Stimulated activated CD4-positive, alpha-beta T cell treated with anti-CD3 and anti-CD28 coated beads, Interleukin-12 subunit alpha, Interleukin-12 subunit beta, amount 100 ng/mL, for 24 hours (primary cell): ENCODE measurements around the gene RPH3AL.
A peak's percentile ranks its signal among the peaks of the same experiment; 100 is the strongest.

Experiments used
- DNase-seq, 2 experiments: peaks; one replicate each; pipeline ENCODE4 v3.0.0-alpha.2; 2020; ENCODE audit warnings: low read depth in 2 of 2

The RPH3AL gene, protein sequence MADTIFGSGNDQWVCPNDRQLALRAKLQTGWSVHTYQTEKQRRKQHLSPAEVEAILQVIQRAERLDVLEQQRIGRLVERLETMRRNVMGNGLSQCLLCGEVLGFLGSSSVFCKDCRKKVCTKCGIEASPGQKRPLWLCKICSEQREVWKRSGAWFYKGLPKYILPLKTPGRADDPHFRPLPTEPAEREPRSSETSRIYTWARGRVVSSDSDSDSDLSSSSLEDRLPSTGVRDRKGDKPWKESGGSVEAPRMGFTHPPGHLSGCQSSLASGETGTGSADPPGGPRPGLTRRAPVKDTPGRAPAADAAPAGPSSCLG

DNA sequence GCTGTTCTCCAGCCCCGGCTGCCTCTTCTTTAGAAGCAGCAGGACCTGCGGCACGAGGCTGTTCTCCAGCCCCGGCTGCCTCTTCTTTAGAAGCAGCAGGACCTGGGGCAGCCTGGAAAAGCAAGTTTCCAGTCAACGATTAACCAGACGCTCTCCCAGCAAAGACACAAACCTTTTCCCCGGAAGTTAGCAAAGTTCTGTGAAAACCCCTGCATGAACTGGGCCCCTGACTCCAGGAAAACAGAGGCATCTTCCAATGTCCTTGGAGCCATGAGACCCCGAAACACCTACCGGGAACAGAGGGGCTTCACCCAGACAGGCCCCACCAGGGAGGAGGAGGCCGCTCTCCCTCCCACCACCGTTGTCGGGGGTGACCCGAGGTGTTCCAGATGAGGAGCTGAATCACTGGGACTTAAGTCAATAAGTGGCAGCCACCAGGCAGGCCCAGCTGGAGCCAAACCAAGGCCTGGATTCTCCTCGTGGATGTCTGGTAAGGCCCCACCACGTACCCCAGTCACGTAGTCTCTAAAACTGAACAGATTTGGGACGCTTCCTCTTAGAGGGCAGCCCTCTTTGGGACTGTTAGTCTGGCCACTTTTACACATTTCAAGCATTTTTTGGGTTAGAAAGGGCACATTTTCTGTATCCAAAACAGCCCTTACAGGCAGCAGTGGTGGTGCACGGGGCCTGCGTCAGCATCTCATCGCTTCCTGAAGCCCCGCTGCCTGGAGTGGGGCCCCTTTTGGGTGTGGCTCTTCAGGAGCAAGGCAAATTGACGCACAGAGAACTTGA is at the start of gene RPH3AL:
RPH3AL (minus strand) TSS at position 387 of the 792 bp plus-strand sequence. CDS start 25,264 bp downstream, outside the sequence.
- DNase-seq: no peak

- DNase-seq: no peak
Measured at GRCh38 chr17:400257-400656, 47.6 kb upstream of the RPH3AL start.

DNA sequence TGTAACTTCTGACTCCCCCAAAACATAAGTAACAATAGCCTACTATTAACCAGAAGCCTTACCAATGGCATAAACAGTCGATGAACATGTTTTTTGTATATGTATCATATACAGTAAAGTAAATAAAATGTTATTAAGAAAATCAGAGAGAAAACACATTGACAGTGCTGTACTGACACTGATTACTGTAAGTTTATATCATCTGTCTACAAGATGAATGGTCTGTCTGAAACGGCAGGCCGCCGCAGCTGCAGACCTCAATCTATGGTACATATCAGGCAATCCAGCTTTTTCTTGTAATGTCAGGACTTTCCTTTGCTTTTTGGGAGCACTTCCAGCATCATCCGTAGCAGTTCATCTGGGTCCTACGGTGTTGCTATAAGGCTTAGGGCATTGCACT is 44.2 kb upstream of the RPH3AL start:
- DNase-seq: no peak

- DNase-seq: no peak
Measured at GRCh38 chr17:395974-396373, 43.4 kb upstream of the RPH3AL start.

- no peak for DNase-seq
Measured at GRCh38 chr17:395179-395578, 42.6 kb upstream of the RPH3AL start.

- no peak for DNase-seq
Measured at GRCh38 chr17:394718-395095, 42.1 kb upstream of the RPH3AL start.

- DNase-seq: no peak
Measured at GRCh38 chr17:393806-394717, 41.5 kb upstream of the RPH3AL start.

DNA sequence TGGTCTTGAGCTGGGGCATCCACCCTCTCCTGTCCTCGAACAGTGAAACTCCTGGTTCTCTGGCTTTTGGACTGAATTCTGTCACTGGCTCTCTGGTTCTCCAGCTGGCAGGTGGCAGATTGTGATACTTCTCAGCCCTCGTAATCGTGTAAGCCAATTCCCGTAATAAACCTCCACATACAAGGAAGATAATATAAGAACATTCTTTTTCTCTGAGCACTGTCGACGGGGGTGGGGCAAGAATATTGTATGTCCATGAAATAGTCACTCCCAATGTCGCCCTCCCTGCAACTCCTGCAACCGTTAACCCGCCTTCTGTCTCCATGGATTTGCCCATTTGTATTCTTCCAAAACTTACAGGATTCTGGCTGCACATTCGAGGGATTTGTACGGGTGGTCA is 39.2 kb upstream of the RPH3AL start:
- no peak for DNase-seq

DNA sequence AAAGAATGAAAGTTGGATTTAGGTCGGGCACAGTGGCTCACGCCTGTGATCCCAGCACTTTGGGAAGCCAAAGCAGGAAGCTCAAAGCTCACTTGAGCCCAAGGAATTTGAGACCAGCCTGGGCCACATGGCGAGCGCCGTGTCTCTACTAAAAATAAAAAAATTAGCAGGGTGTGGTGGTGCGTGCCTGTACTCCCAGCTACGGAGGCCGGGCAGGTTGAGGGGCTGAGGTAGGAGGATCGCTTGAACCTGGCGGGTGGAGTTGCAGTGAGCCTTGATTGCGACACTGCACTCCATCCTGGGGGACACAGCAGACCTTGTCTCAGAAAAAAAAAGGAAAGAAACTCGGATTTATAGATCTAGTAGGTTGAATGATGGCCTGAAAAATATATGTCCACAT is 37.4 kb upstream of the RPH3AL start:
- DNase-seq: no peak

- no peak for DNase-seq
Measured at GRCh38 chr17:388087-388486, 35.5 kb upstream of the RPH3AL start.

DNA sequence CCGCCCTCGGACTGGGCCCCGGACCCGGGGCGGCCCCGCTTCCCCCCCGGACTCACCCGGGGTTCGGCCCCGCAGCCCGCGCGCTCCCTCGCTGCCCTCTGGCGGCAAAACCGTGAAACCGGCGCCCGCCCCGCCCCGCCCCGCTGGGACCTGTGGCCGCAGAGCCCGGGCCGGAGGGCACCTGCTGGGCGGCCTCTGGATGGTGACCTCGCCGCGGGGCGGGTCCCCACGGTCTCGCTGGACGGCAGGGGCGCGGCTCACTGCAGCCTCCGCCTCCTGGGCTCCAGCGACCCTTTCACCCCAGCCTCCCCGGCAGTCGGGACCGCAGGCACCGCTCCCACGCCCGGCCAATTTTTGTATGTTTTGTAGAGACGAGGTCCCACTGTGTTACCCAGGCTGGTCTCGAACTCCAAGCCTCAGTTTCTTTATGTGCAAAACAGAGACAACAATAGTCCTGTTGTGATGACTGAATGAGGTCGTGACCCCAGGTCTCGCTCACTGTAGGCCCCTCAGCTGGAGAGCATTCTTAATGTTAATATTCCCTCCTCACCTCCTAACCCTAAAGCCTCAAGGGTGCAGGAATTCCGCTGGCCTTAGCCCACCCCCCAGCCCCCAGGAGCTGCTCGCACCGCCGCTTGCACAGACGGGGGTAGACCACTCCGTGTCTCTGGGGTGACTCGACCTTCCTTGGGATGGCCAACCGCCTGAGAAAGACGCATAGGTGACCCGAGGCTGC is 33.7 kb upstream of the RPH3AL start:
- DNase-seq: peak; percentile 41 to 75

DNA sequence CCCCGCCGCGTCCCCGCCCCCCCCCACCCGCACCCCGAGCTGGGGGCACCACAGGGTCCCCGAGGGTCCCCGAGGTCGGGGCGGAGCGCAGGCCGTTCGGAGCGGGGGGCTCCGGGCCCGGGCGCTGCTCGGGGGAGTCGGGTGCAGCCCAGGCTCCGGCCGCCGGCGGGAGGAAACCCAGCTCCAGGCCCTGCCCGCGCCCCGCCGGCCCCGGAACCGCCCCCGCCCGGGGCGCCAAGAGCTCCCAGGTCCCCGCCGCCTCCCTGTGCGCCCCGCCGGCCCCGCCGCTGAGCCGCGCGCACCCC is 33.2 kb upstream of the RPH3AL start:
- no peak for DNase-seq

DNA sequence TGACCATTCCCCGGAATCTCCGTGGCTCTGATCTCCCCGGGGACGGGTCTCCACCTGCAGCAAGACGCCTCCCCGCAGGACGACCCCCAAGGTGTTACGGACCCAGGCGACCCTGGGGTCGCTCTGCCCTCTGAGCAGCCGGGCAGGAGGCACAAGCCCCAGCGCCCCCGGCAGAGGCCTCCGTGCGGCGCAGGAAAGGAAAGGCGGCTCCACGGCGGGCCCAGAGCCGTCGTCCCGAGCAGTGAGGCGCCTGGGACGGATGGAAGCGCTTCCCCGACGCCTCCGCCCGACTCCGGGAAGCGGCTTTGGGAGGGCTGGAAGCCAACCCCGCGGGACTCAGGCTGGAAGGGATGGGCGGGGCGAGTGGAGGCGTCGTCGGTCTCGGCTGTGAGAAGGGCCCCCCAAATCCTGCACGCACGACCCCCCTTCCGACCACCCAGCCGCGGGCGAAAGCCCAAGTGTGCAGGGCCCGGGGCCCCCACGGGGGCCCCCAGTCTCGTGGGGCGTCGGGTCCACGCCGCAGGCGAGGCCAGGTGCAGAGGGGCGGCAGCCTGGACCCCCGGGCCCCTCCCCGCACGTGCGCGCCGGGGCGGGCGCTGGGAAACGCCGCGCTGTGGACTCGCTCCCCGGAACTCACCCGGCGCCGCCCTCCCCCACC is 32.7 kb upstream of the RPH3AL start:
- DNase-seq: no peak

DNA sequence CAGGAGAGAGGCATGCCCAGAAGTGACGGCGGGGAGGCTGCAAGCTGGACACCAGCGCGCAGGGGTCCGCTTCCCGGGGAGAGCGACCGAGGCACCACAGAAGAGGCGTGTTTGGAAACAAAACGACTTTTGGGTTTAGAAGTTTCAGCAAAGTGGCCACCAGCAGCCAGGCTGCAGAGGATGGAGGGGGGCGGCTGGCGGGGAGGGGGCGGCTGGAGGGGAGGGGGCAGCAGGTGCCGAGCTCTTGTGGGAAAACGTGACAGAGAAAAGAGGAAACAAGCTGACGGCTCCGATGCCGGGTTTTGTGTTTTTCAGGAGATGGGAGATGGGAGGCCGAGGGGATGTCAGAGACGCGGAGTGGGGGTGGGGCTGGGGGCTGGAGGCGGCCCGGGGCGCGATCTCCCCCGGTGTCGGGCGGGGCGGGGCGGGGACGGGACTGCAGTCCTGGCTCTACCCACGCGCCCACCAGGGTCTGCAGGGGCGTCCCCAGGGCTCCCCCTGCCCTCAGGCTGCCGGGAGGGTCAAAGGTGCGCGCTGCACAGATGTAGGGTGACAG is 32.1 kb upstream of the RPH3AL start:
- no peak for DNase-seq

DNA sequence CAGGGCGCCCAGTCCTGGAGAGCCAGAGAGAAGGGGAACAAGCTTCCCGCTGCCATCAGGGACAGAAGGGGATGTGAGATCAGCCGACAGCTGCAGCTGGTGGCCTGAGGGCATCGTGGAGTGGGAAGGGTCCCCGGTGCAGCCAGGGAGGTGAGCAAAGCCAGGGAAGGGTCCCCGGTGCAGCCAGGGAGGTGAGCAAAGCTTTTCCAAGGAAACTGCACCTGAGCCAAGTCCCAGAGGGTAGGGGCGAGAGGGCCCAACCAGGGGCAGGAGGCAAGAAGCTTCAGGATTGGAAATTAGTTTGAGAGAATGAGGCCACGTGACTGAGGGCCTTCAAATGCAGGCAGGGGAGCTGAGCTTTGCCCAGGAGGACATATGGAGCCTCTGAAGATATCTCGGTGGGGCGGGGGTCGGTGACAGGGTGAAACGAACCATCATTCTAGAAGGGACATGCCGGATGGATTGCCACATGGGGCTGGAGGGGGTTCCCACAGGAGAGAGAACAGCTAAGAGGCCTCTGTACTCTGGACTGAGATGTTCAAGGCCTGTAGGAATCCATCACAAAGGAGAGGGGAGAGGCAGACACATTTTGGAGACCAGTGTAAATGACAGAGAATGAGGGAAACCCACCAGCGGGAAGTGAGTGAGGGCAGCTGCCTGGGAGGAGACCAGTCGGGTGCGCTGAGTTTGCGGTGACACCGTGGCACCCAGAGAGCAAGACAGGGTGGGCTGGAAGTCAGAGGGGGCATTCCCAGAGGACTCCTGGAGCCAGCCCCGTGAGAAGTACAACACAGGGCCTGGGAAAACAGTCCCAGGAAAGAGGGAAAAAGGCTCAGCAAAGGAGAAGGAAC is 31.4 kb upstream of the RPH3AL start:
- no peak for DNase-seq

- DNase-seq: no peak
Measured at GRCh38 chr17:382644-383533, 30.3 kb upstream of the RPH3AL start.

DNA sequence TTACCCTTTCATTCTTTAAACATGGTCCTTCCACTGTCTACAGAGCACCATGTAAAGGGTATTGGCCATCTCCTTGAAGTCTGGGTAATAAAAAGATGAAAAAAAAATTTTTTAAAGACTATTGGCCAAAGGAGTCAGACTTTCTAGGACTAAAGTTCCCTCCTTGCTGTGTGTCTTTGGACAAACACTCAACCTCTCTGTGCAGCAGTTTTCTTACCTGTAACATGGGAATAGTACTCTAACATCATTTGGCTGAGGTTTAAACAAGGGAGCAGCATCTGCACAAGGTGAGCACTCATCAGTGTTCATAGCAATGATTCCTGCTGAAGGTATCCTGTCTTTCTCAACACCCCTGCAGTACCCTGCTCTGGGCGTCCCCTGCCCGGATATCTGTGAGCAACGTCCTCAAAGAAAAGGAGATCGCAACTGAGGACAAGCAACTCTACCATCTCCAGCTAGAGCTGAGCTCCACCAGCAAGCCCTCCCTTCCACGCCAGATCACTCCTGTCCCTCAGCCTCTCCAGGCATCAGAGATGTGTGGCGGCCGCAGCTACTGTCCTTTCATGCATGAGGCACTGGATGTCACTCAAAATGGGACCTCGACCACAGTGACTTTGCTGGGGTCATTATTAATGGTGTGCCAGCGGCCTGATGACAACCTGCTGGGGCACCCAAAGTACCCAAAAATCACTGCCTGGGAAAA is 29.5 kb upstream of the RPH3AL start:
- no peak for DNase-seq

DNA sequence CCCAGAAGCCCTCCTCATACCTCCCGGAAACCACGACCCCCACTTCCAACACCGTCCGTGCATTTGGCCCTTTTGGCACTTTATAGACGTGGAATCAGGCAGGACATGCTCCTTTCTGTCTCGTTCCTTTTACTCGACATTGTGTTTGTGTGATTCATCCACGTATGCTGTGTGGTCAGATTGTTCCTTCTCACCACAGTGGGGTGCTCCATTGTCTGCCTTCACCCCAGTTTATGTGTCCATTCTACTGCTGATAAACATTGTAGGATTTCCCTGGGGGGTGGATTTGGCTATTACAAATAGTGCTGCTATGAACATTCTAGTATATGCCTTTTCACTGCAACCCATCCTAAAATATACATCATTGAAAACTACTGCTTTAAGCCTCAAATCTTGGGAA is 28.9 kb upstream of the RPH3AL start:
- no peak for DNase-seq
